GM12872 (cell line): ENCODE data around the gene RUFY4.
A peak's percentile ranks its signal among the peaks of the same experiment; 100 is the strongest.

Source experiments
- CTCF ChIP-seq: IDR thresholded peaks from 3 replicates; pipeline ENCODE4 v1.5.1; 2011; ENCODE audit warnings: low read depth, mild to moderate bottlenecking, low read length, moderate library complexity; ENCODE audit not compliant: insufficient read depth

RUFY4 gene

GRCh38 chr2:218032336-218033171, 36.5 kb upstream of the RUFY4 start:
- TF ChIP-seq CTCF, result no peak

DNA sequence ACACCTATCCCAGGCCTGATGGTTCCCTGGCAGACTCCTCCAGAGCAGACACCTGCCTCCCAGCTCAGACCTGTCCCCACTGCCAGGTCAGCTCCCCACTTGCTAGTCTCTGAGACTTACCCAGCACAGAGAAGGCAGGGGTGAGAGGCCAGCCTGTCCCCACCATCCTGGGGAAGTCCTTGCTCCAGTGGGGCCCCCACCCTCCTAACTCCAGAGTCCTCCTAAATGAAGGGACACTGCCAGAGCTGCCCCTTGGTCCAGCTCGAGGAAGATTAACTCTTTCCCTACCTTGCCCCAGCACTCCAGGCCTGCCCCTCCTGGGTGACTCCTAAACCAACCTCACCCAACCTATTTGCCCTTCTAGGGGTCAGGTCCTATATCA, 35.9 kb upstream of the RUFY4 start:
- no peak for TF ChIP-seq CTCF

- no peak for TF ChIP-seq CTCF
Observed at GRCh38 chr2:218033590-218034496, 35.2 kb upstream of the RUFY4 start.

DNA sequence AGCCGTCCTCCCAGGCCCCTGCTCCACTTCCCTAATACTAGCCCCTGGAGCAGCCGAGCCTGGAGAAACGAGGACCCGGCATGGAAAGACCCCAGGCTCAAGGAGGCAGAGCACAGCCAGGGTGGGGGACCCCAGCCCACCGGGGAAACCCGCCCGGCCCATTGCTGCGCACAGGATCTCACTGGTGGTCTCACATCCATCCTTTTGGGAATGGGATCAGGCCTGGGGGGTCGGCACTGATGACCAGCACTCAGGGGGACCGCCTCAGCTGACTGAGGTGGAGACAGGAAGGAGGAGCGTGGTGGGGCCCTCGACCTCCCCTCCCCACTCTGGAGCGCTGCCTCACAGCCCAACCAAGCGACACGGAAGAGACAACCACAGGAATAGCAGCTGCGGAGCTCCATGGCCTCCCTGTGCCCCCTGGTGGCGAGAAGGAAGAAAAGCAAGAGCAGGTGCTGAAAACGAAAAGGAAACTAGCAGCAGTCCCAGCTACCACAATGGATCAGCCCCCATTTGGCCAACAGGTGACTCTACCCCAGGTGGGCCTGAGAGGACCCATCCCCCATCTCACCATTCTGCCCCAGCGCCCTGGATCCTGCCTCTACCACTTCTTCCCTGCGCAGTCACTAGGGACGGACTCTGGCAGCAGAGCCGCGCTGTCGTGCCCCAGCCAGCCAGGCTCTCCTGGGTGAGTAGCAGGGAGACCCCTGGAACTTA, 34.4 kb upstream of the RUFY4 start:
- peak; percentile 82 for TF ChIP-seq CTCF

GRCh38 chr2:218035463-218036100, 33.5 kb upstream of the RUFY4 start:
- TF ChIP-seq CTCF, result no peak

DNA sequence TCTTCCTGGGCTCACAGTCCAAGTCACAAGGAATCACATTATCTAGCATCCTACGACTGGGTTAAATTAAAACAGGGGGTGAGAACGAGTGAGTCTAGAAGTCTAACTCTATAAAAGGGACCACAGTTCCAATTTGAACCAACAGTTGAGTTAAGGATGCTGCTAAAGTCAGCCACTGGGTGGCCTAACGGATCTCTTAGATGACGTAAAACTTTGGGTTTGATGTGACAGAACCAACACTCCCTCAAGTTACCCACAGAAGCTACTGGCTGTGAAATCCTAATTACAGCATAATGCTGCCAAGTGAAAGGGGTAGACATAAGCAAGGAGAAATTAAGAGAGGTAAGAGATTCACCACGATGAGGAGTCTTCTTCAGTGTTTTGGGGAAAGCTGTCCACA, 32.7 kb upstream of the RUFY4 start:
- TF ChIP-seq CTCF, result no peak

DNA sequence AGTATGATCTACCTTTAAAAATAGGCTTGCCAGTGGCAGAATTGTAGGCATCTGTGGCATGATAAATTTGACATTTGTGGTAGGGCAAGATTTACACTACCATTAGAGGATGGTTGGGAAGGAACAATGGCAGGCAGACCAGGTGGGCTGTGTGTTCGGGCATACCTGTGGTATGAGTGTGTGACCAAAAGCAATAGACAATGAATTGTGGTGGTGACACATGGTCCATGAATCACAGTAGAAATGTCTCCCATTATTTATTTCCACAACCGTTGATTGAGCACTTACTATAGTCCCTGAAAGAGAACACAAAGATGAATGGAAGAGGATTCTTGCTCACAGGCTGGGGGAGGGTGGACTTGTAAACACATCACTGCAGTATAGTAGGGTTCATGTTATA, 29.9 kb upstream of the RUFY4 start:
- TF ChIP-seq CTCF, result no peak
